Measurements from ENCODE around the gene BCAS3. TPM values are rescaled to one million over a fixed set of nuclear protein-coding genes. Genes with fewer than 3 reads are reported as not detected.

BCAS3 gene
- polyA plus RNA-seq, 3 donors: 10.3 to 19.1 (median 14.7) TPM

DNA sequence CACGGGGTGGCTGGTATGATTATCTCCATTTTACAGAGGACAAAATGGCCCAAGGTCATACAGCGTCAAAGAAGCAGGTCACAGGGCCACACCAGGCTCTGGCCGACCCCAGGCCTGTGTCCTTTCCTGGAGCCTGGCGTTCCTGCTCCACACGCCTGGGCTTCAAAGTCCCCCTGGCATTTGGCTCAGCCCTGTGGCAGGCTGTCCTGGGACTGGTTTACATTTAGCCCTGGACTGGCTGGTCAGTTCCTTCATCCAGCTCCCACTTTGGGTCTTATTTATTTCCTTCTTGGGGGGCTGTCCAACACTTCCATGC is 737.2 kb downstream of the BCAS3 start:
- intact Hi-C loops (cut with micrococcal nuclease): loop anchor here (5.0 to 10.0 kb wide), 2 partner anchors 140 to 422 kb away; no protein-coding TSS in a partner anchor
- Mint-ChIP-seq H3K27me3 (ENCODE audit: low read depth in 3 of 3) (peaks cover 31 to 91% (median 53%) of the 10 kb centered on the region in 3 donors), H3K27ac (no peak overlapping the region), H3K4me3 (peak overlapping the region in 1 of 2 donors; percentile 48), H3K9me3 (peaks cover 0 to 26% (median 12%) of the 10 kb centered on the region in 7 donors), H3K36me3 (peaks cover 0 to 7% of the 10 kb centered on the region in 2 donors), H3K4me1 (peaks cover 16% of the 10 kb centered on the region)
- no peaks in the 10 kb centered on the region for H3K79me2 ChIP-seq (ENCODE audit: insufficient read depth, low read length)
- no peak overlapping the region for H2AFZ ChIP-seq (ENCODE audit: insufficient read depth, low read depth, low read length, poor library complexity, severe bottlenecking)
- WGBS (ENCODE audit: insufficient coverage): 86% methylated on average over 5 of the region's 5 CpGs
- no peak overlapping the region for H3K4me3 ChIP-seq (replicated peaks in 1 of 3; ENCODE audit: low read depth in 2 of 3, low read length in 3 of 3)
- DNase-seq: no peak
- peaks cover 8 to 9% of the 10 kb centered on the region in 2 donors for H3K9me3 ChIP-seq (replicated peaks in 1 of 2; ENCODE audit: control insufficient read depth in 1 of 2, insufficient read depth in 1 of 2, low read length in 2 of 2)
- peaks cover 31 to 68% of the 10 kb centered on the region in 2 donors for H3K27me3 ChIP-seq (ENCODE audit: control insufficient read depth in 2 of 2, insufficient read depth in 2 of 2, low read length in 2 of 2)
- TF ChIP-seq, protein P1, sequence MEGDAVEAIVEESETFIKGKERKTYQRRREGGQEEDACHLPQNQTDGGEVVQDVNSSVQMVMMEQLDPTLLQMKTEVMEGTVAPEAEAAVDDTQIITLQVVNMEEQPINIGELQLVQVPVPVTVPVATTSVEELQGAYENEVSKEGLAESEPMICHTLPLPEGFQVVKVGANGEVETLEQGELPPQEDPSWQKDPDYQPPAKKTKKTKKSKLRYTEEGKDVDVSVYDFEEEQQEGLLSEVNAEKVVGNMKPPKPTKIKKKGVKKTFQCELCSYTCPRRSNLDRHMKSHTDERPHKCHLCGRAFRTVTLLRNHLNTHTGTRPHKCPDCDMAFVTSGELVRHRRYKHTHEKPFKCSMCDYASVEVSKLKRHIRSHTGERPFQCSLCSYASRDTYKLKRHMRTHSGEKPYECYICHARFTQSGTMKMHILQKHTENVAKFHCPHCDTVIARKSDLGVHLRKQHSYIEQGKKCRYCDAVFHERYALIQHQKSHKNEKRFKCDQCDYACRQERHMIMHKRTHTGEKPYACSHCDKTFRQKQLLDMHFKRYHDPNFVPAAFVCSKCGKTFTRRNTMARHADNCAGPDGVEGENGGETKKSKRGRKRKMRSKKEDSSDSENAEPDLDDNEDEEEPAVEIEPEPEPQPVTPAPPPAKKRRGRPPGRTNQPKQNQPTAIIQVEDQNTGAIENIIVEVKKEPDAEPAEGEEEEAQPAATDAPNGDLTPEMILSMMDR (IDR thresholded peaks at IDR 0.05): no peak
- no peak overlapping the region for H3K4me2 ChIP-seq (replicated peaks; ENCODE audit: extremely low read depth, low read length, poor library complexity, severe bottlenecking)
- no peak overlapping the region for H3K9ac ChIP-seq (ENCODE audit: insufficient read depth, low read length, poor library complexity, severe bottlenecking)
- H3K4me1 ChIP-seq (ENCODE audit: control insufficient read depth in 1 of 2, insufficient read depth in 2 of 2, low read length in 2 of 2): peaks cover 35 to 43% of the 10 kb centered on the region in 2 donors
- no peak overlapping the region for H3K27ac ChIP-seq (ENCODE audit: low read depth in 1 of 2, low read length in 2 of 2)
- H3K36me3 ChIP-seq (replicated peaks in 1 of 2; ENCODE audit: control insufficient read depth in 1 of 2, insufficient read depth in 2 of 2, low read length in 2 of 2): no peaks in the 10 kb centered on the region
- peaks cover 5% of the 10 kb centered on the region for H4K20me1 ChIP-seq (ENCODE audit: insufficient read depth, low read length)

DNA sequence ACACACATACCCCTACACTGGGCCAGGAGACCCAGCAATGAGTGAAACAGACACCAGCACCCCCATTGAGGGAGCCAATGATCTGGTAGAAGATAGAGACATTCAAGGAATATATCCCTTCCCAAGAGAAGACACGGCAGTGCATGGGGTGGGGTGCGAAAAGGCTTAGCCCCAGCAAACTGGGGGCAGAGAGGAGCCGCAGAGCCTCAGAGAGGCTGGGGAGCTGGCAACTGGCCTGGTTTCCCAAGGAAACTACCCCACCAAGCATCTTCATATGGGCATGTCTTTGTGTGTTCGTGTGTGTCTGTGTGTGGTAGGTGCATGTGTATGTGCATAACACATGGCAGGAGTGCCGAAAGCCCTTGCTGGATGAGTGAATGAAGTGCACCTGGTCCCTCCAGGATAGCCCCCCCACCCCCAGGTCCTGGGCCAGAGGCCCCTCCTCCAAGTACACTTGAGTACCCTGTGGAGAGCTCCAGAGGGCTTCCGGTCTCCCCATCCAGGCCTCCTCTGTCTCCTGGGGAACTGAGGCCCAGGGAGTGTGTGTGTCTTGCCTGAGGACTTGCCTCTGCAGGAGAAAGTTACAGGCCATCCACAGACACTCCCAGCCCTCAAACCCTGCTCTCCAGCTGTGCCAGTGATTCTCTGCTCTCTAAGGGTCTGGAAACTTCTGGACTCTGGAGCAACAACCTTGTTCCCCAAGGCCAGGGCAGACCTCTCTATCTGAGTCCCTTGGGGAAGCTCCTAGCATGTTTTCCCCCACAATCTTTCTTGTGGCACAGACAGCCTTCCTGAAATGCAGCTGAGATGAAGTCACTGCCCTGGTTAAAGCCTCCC is 737.9 kb downstream of the BCAS3 start:
- Histone ChIP-seq H3K36me3 (replicated peaks in 1 of 2; ENCODE audit: control insufficient read depth in 1 of 2, insufficient read depth in 2 of 2, low read length in 2 of 2) (no peaks in the 10 kb centered on the region), H4K20me1 (ENCODE audit: insufficient read depth, low read length) (no peaks in the 10 kb centered on the region), H2AFZ (ENCODE audit: insufficient read depth, low read depth, low read length, poor library complexity, severe bottlenecking) (no peak overlapping the region), H3K4me1 (ENCODE audit: control insufficient read depth in 1 of 2, insufficient read depth in 2 of 2, low read length in 2 of 2) (peaks cover 28 to 36% of the 10 kb centered on the region in 2 donors), H3K79me2 (ENCODE audit: insufficient read depth, low read length) (no peaks in the 10 kb centered on the region), H3K4me2 (replicated peaks; ENCODE audit: extremely low read depth, low read length, poor library complexity, severe bottlenecking) (no peak overlapping the region), H3K27me3 (ENCODE audit: control insufficient read depth in 2 of 2, insufficient read depth in 2 of 2, low read length in 2 of 2) (peaks cover 24 to 65% of the 10 kb centered on the region in 2 donors), H3K27ac (ENCODE audit: low read depth in 1 of 2, low read length in 2 of 2) (no peak overlapping the region), H3K4me3 (replicated peaks in 1 of 3; ENCODE audit: low read depth in 2 of 3, low read length in 3 of 3) (no peak overlapping the region), H3K9ac (ENCODE audit: insufficient read depth, low read length, poor library complexity, severe bottlenecking) (no peak overlapping the region), H3K9me3 (replicated peaks in 1 of 2; ENCODE audit: control insufficient read depth in 1 of 2, insufficient read depth in 1 of 2, low read length in 2 of 2) (peaks cover under 1 to 9% of the 10 kb centered on the region in 2 donors)
- peak overlapping the region in 1 of 2 donors; percentile 59 for H3K4me3 Mint-ChIP-seq
- TF ChIP-seq, protein P1 (IDR thresholded peaks at IDR 0.05): no peak
- H3K27ac Mint-ChIP-seq: no peak overlapping the region
- H3K4me1 Mint-ChIP-seq: peaks cover 9% of the 10 kb centered on the region
- H3K27me3 Mint-ChIP-seq (ENCODE audit: low read depth in 3 of 3): peaks cover 29 to 88% (median 48%) of the 10 kb centered on the region in 3 donors
- no peak for DNase-seq
- H3K36me3 Mint-ChIP-seq: peaks cover 0 to 3% of the 10 kb centered on the region in 2 donors
- WGBS (ENCODE audit: insufficient coverage): no CpG with 5 or more reads among the region's 6 CpGs
- peaks cover 0 to 19% (median 6%) of the 10 kb centered on the region in 7 donors for H3K9me3 Mint-ChIP-seq
- intact Hi-C loops (cut with micrococcal nuclease): loop anchor here (10.0 kb wide), 1 partner anchor 139 kb away; no protein-coding TSS in a partner anchor

All from CD14-positive monocyte (primary cell).